HG03457 (cell line): ENCODE data around the gene CLSTN2.

ENCODE experiments used
- ATAC-seq: cut with Tn5 transposase; IDR thresholded peaks from one replicate; pipeline ENCODE4 v1.9.1; 2021; ENCODE audit warnings: moderate number of reproducible peaks; ENCODE audit not compliant: unreplicated experiment

The CLSTN2 gene

DNA sequence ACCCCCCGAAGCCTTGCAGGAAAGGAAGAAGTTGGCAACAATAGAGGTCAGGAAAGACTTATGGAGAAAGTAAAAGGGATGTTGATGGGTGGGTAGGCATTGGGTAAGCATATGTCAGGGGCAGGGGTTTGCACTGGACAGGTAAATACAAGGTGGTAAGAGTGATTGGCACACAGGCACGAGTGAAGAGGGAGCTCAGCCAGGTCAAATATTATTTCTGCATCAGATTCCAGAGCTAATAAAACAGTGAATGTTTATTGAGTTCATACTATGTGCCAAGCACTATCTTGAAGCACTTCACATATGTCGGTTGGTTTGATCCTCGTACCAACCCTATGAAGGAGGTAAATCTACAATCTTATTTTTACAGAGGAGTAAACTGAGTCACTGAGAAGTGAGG, 6.6 kb downstream of the CLSTN2 start:
- ATAC-seq = no peak

DNA sequence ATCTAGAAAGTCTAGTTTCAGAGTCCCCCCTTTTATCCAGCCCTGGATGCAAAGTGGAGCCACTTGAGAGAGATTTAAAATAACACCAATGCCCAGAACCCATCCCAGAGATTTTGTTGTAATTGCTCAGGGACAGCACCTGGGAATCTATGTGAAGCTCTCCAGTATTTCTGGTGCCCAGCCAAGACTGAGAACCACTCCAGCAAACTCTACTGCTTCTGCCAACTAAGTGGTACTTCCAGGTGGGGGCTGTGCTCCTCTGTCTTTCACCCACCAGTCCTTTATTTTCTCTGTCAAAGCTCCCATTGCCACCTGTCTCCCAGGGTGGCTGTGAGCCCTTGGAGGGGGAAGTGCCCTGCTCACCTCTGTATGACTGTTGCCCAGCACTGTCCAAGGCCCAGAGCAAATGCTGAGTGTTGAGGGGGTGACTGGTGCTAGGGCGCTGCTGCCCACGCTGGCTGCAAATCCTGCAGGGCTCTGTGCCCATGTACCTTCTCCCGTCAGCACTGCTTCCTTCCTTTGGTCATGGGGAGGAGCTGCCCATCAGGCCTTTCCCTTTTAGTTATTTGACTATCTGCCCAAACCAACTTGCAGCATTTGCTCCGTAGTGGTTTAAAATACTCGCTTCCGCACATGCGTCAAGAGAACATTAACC, 9.4 kb downstream of the CLSTN2 start:
- ATAC-seq = no peak

DNA sequence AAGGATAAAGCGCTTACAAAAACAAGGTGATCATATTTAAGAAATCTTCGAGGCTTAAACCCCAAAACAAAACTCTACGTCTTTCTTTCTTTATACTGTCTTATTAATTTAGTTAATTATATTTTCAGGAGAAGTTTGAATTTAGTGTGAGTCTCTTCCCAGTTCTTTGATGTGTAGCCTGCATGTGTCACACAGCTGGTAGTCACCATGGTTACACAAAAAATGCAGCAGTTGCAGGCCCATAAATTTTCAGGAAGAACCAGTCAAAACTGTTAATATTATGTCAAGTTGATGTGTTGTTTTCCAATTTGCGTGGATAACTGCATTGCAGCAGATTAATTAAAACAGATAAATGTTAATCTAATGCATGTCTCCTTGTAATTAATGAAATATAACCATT, 10.4 kb downstream of the CLSTN2 start:
- ATAC-seq = no peak

DNA sequence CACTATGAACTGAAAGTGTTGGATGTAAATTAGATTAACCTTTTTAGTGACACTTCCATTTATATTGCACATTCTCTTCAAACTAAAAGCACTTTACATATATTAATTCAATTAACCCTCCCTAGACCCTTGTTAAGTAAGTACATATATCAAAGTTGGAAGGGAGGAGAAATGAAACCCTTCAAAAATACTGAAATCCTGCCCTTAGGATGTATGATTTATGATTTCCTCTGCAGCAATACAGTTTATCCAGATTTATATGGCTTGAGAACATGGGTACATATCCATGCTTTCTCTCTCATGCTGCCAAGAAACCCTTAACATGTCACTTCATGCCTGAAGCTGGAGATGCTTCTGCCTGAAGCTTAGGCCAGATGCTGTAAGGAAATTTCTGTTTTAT, 11.0 kb downstream of the CLSTN2 start:
- ATAC-seq = no peak

DNA sequence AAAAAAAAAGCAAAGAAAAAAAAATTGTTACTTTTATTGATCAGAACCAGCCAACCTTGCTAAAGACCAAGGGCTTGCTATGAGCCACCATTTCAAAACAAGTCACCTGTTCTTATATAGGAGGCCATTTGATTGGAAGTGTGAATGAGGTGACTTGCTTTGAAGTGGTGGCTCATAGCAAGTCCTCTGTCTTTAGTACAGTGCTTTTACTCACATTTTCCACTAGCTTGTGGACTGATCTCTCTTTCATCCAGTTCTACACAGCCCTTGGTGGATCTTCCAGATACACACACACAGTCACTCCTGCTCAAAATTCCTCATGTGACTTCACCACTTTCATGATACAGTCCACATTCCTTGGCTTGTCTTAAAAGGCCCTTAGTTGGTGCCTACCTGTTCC, 13.5 kb downstream of the CLSTN2 start:
- no peak for ATAC-seq

DNA sequence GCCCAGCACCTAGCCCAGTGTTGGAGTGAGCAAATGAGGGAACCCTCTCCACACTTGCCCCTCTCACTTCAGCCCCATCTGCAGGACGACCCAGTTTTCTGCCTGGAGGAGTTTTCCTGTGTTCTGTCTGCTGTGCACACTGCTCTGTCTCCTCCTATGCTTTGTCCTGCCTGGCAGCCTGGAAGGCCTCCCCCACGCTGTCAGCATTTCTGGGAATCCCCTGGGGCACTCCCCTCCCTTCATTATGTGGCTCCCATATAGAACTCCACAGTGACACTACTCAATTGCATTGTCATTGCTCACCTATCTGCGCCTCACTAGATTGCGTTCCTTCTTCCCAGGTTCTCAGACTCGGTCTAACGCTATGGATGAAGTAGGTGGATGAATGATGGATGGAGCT, 13.9 kb downstream of the CLSTN2 start:
- ATAC-seq = no peak

DNA sequence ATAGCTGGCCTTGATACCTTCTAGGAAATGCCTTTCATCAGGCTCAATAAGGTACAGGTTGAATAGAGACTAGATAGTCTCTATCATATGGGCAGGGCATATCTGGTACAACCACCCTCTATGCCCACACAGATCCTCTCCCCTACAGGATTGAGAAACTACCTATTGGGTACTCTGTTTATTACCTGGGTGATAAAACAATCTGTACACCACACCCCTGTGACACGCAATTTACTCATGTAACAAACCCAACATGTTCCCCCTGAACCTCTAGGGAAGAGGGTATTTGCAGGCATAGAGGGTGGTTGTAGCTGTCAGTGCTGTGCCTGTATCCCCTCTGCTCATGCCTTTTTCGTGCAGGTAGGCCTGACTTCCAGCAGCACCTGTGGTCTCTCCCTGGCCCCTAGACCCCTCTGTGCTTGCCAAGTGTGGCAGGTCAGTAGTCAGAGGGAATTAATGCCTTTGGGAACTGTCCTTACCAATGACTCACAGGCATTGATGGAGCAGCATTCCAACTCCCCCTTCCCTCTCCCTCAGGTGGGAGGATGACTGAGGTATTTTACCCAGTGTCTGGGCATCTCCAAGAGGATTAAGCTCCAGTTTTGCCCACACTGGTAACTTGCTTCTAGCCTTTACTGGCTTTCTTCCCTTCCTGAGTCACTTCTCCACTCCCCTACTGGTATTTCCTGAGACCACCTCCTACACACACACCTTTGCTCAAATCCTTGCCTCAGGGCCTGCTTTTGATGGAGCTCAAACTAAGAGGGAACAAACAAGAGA, 18.3 kb downstream of the CLSTN2 start:
- ATAC-seq = no peak

DNA sequence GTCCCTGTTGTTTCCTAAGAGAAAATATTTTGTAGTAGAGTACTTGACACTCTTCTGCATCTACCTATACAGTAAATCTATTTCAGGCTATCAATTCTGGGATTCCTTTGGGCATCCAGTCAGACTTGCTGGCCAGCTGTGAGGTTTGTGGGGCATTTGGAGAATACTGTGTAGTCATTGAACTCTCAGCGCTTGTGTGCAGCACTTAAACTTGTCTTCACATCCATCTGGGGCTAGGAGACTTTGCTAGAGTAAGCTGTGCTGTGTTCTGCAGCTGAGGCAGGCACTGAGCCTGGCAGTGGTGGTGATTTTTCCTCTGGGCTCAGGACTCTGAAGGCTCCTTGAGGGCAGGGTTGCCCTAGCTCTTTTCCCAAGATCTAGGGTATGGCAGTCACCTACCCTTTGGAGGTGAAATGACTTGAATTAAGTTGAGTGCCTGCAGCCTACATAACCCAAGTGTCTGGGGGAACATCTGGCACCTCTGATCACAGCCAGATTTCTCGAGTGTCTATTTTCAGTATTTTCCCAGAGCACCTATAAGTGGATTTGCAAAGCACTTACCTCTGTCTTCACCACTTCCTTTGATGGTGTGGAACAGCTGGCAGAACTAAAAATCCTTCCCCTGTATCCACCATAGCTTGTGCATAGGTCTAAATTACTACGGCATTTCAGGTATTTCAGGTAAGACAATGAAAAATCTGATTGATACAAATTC, 19.3 kb downstream of the CLSTN2 start:
- ATAC-seq = no peak

DNA sequence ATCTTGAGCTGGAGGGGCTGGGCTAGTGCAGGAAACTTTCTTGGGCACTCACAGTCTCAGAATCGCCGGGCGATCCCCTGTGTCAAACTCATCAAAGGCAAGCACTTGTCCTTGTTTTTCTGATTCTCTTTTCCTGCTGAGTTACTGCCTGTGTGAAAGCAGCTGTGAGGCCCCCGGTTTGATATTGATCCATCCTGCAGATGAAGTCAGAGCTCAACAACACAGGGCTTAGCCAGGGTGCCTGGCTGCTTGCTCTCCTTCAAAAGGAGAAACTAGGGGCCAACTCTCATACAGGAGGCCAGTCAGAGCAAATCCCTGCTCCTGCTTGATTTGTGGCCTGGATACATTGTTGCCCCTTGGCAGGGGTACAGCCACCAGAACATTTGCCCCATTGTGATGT, 22.9 kb downstream of the CLSTN2 start:
- no peak for ATAC-seq

DNA sequence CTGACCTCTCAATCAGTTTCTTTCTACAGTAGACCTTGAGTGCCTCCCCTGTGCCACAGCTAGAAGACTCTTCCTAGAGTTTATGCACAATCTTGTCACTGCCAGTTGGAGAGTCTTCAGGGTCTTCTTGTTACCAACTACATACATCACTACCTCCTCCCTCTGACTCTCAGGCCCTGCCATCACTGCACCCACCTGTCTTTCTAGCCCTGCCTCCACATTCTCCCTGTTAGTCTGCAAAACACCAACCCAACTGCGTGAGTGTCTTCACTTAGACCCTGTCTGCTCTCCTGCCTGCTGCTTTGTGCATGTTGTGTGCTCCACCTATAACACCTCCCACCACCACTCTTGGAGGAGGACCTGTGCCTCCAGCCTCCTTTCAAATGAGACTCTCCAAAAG, 34.4 kb downstream of the CLSTN2 start:
- no peak for ATAC-seq

DNA sequence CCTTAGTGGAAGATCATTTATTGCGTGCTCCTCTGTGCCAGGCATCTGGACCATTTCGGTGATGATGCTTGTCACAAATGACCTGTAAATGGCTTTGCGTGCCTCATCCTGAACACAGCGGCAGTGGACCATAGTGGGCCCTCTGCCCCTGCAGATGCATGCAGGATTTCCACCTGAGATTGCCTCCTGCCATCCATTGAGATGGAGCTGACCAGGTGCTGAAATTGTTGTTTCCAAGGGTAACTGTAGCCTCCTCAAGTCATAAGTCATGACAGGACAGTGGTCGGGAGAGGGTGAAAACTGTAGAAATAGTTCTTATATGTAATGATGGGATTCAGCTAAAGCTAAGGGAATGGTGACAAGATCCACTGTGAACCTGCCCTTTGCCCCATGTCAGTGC, 35.5 kb downstream of the CLSTN2 start:
- no peak for ATAC-seq

DNA sequence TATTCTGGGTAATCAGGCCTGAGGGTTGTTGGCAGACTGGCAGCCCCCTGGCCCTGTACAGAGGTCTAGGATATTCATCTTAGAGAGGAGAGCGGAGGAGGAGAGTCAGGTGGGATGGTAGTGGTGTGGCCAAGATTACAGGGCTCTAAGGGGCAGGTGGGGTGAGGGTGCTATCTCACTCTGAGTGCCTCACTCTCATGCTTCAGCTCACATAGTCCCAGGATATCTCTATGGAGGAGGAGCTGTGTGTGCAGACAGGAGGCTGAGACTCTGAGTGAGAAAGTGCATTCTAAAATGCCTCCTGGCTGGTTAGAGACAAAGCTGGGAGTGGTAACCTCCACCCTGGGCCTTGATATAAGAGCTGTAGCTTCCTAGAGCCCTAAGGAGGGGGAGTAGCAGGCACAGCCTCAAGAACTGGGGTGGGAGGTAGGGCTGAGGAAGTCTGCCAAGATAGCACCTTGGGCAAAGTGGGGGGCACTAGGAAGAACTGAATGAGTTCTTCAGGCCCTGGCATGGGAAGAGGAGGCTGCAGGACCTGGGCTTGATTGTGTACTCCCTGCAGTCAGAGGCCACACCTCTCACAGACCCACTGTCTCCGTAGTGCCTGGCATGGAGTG, 39.9 kb downstream of the CLSTN2 start:
- ATAC-seq = no peak

DNA sequence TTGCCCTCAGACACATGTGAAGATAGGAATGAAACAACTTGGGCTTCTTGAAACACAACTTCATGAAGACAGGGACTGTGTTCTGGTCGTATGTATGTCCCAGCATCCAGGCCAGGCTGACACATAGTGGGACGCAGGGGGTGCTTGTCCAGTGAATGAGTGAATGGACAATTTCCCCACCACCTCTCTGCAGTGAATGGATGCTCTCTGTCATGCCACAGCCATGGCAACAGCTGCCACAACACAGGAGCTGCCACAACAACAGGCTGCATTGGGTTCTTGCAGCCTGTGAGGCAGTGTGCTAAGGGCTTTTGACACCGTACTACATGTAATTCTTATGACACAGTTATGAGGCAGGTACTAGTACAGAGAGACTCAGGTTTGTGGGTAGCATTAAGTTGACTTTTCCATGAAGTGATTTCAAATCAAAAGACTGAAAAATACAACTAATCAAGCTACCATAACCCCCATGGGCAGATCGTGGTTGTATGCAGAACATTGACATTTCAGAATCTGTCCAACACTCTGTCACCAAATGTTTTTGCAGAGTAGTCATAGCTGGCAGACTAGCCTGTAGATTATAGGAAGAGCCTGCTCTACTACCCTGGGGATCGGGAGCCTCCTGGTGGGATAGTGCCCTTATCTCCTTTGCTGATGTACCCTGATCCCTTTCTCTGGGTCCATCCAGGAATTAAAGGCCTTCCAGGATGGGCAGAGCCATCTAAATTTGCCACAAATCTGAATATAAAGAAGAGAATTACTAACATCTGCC, 40.8 kb downstream of the CLSTN2 start:
- no peak for ATAC-seq

DNA sequence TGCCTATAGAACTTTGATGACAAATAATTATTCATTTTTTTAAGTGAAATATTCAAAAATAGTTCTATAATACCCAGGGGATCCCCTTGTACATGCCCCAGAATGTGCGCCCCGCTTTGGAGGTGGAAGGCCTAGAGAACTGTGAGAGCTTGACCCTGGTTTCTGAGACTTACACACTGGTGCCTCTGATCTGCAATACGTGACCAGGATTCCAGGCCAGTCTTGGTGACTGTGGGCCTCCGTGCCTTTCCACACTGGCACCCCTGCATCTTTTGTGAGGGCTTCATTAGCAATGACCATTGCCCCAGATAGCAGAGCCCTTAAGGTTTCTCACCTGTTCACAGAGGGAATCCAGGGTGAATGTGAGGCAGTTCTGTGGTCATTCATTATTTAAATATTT, 44.0 kb downstream of the CLSTN2 start:
- ATAC-seq = no peak

DNA sequence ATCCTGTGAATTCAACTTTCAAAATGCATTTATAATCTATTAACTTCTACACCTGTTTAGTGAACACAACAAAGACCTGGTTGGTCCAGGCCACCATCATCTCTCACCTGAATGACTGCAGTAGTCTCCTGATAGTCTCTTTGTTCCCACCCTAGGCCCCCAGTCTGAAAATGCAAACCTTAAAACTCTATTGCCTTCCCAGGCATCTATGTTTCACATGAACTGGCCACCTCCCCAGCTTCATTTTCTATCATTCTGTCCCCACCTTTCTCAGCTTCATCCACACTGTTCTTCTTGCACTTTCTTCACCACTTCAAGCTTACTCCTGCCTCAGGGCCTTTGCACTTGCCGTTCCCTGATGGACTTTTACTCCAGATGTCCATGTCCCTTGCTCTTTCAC, 45.0 kb downstream of the CLSTN2 start:
- no peak for ATAC-seq

DNA sequence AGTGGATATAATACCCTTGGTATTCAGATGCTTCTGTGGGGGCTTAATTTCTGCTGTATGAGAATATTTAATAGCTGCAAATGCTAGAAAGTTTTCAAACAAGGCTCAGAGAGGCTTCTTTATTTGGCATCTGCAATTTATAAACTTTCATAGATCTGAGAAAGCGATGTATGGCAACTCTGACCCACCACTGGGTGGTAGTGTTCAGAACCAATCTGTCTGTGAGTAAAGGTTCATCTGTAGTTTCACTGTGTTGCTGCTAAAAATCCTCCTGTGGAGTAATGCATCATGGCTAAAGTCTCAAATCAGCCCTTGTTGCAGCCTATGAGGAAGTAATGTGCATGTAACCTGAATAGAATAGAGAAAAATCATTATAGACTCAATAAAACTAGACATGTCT, 47.4 kb downstream of the CLSTN2 start:
- ATAC-seq = no peak

DNA sequence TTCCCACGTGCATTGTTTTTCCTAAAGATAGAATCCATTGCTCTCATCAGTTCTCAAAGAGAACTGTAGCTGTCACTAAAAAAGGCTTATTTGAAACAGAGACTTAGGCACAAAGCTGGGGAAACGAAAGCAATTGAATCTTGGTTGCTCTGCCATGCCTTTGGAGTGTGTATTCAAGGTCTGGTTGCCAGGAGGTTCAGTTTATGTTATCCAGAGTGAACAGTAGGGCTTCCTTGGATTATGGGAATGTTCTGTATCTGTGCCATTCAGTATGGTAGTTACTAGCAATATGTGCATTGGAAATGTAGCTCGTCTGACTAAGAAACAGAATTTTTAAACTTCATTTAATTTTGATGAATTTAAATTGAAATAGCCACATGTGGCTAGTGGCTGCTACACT, 50.6 kb downstream of the CLSTN2 start:
- no peak for ATAC-seq

DNA sequence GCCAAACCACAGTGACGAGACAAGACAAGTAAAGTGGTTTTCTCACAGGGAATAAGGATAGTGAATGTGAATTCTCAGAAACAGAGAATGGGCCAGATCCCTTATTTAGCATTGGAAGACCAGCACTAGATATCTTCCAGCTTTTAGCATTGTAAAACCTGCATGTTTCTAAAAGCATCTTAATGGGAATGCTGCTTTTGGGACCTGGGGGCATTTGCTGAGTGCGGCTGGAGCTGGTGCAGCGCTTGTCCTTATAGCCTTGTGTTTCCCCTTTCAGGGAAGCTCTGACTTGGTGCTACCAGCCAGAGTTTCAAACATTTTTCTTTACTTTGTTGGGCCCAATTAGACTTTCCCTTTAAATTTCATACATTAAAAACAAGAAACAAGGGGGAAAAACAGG, 52.9 kb downstream of the CLSTN2 start:
- no peak for ATAC-seq

DNA sequence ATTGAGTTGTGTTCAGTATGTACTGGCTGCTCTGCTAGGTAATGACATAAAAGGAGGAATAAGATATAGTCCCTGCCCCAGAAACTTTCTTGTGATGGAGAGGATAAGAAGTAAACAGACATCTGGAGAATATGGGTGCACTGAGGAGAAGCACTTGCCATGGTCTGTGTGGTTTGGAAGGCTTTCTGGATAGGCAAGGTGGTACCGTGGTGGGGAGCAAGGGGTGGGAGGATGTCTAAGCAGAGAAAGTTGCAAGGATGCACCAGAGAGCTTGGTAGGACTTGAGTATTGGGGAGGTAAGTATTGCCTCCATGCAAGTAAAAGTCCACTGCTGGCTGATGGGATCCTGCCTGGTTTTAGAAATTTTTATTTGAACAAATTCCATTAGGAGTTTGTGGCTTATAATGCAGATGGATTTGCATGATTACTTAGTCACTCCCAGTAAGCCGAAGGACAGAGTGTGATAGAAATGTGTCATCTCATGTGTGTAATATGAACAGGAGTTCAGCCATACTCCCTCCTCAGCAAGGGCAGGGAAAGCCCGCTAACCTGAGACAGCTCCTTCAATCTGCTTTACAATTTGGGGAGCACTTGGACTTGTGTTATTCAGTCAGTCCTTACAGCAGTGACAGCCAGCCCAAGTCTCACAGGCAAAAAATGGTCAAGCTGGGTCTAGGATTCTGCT, 53.6 kb downstream of the CLSTN2 start:
- no peak for ATAC-seq

DNA sequence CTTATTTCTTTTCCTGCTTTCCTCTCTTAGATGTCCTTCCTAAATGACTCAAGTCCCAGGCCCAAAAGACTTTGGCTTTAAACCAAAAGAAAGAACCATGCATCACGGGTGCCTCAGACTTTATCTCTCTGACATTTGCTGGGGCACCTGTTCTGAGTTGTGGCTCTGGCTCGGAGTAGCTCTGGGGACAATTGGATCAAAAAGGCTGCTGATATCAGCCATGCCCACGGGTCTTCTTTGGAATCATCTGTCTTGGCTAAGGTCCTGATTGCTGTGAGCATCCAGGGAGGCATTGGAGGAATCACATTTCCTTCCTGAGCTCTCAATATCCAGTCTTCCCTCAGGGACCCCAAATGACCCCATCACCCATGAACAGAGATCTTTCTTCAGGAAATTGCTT, 59.9 kb downstream of the CLSTN2 start:
- no peak for ATAC-seq
